Measurements from ENCODE around the gene FAM98C. TPM values are rescaled to one million over a fixed set of nuclear protein-coding genes. Genes with fewer than 3 reads are reported as not detected.

Gene FAM98C
- total and polyA plus RNA-seq, 2 of the 13 experiments (the other 11 are each of a cell fraction or from before 2014, with no cell fraction given): 10.0 to 11.5 TPM

- BruUV-seq (replicated peaks): no TSS peak
- DNase-seq (ENCODE audit: low spot score) (no peak), FAIRE-seq (no peak), ATAC-seq (no peak)
- H3K79me2 ChIP-seq (ENCODE audit: insufficient read depth, low read length): no peaks in the 10 kb centered on the region
- H3K36me3 ChIP-seq (replicated peaks in 1 of 2; ENCODE audit: control insufficient read depth in 1 of 2, insufficient read depth in 2 of 2, low read length in 2 of 2): no peaks in the 10 kb centered on the region
- no peak overlapping the region for H3K4me3 ChIP-seq (replicated peaks in 1 of 3; ENCODE audit: insufficient read depth in 1 of 3, low read depth in 2 of 3, low read length in 3 of 3)
- ChIA-PET POLR2A (no interaction called here), CTCF (ENCODE audit: low intra/inter-chr PET ratio, low total read pairs) (no interaction called here)
- WGBS (ENCODE audit: low lambda C conversion rate): 17% methylated on average over 8 of the region's 8 CpGs
- intact Hi-C loops (cut with micrococcal nuclease; ENCODE audit: unreplicated experiment): no loop called here
- TF ChIP-seq NCOR1 (IDR thresholded peaks at IDR 0.05; ENCODE audit: borderline replicate concordance, low read length): no peak
- no peak for TF ChIP-seq TAF15 (IDR thresholded peaks at IDR 0.05; ENCODE audit: low read depth, low read length, poor library complexity, severe bottlenecking)
- TF ChIP-seq KAT7 (CRISPR knock-in tag; IDR thresholded peaks at IDR 0.05; ENCODE audit: borderline replicate concordance): no peak
- no peak for TF ChIP-seq TP53 (CRISPR knock-in tag; conservative IDR thresholded peaks at IDR 0.05)
- TF ChIP-seq YY1 (IDR thresholded peaks at IDR 0.05; ENCODE audit: insufficient read depth, insufficient replicate concordance, low read depth, low read length): no peak
- in situ Hi-C loops (cut with HindIII; ENCODE audit: extremely low pct_ligation_motif_present, low pct_unique_long_range_greater_than_20kb): no loop called here
- peaks cover 2 to 16% of the 10 kb centered on the region in 2 experiments; a peak in 4 of 5 replicates for H3K27me3 ChIP-seq (ENCODE audit: control insufficient read depth in 1 of 2, insufficient read depth in 2 of 2, low read length in 2 of 2)
- no peaks in the 10 kb centered on the region for H3K9me3 ChIP-seq (ENCODE audit: low read length)
- H3K27ac ChIP-seq (ENCODE audit: extremely low read length, insufficient read depth, low read length): no peak overlapping the region
- H3K4me1 ChIP-seq (ENCODE audit: insufficient read depth, low read length): no peaks in the 10 kb centered on the region
- H3K4me2 ChIP-seq (ENCODE audit: low read depth, low read length): no peak overlapping the region
- H2AFZ ChIP-seq (ENCODE audit: low read length): no peak overlapping the region
- no peak overlapping the region for H3K9ac ChIP-seq (ENCODE audit: insufficient read depth, low read depth, low read length)
- H4K20me1 ChIP-seq (ENCODE audit: insufficient read depth, low read length): no peaks in the 10 kb centered on the region
Measured at GRCh38 chr19:38451036-38451435, 48.1 kb downstream of the FAM98C start.

GRCh38 chr19:38451629-38452028 is 48.7 kb downstream of the FAM98C start:
- Histone ChIP-seq H3K27ac (ENCODE audit: extremely low read length, insufficient read depth, low read length) (no peak overlapping the region), H2AFZ (ENCODE audit: low read length) (no peak overlapping the region), H3K9ac (ENCODE audit: insufficient read depth, low read depth, low read length) (no peak overlapping the region), H3K4me2 (ENCODE audit: low read depth, low read length) (no peak overlapping the region), H4K20me1 (ENCODE audit: insufficient read depth, low read length) (no peaks in the 10 kb centered on the region), H3K9me3 (ENCODE audit: low read length) (no peaks in the 10 kb centered on the region), H3K4me3 (replicated peaks in 1 of 3; ENCODE audit: insufficient read depth in 1 of 3, low read depth in 2 of 3, low read length in 3 of 3) (no peak overlapping the region), H3K4me1 (ENCODE audit: insufficient read depth, low read length) (no peaks in the 10 kb centered on the region), H3K27me3 (ENCODE audit: control insufficient read depth in 1 of 2, insufficient read depth in 2 of 2, low read length in 2 of 2) (peaks cover 2 to 12% of the 10 kb centered on the region in 2 experiments; a peak in 4 of 5 replicates), H3K36me3 (replicated peaks in 1 of 2; ENCODE audit: control insufficient read depth in 1 of 2, insufficient read depth in 2 of 2, low read length in 2 of 2) (no peaks in the 10 kb centered on the region), H3K79me2 (ENCODE audit: insufficient read depth, low read length) (no peaks in the 10 kb centered on the region)
- ChIA-PET CTCF (ENCODE audit: low intra/inter-chr PET ratio, low total read pairs) (no interaction called here), POLR2A (no interaction called here)
- WGBS (ENCODE audit: low lambda C conversion rate): 33% methylated on average over 3 of the region's 9 CpGs
- ATAC-seq (peak; percentile 43), DNase-seq (ENCODE audit: low spot score) (no peak), FAIRE-seq (no peak)
- in situ Hi-C loops (cut with HindIII; ENCODE audit: extremely low pct_ligation_motif_present, low pct_unique_long_range_greater_than_20kb) (no loop called here), intact Hi-C loops (cut with micrococcal nuclease; ENCODE audit: unreplicated experiment) (no loop called here)
- no TSS peak for BruUV-seq (replicated peaks)
- no peak for TF ChIP-seq CEBPB (IDR thresholded peaks at IDR 0.05; ENCODE audit: borderline replicate concordance, low read depth, low read length)
- TF ChIP-seq ZNF589 (CRISPR knock-in tag; conservative IDR thresholded peaks at IDR 0.05): no peak
- no peak for TF ChIP-seq RXRB (CRISPR knock-in tag; IDR thresholded peaks at IDR 0.05; ENCODE audit: borderline replicate concordance)
- no peak for TF ChIP-seq MYNN (CRISPR knock-in tag; IDR thresholded peaks at IDR 0.05; ENCODE audit: low read depth)
- TF ChIP-seq ZNF17 (CRISPR knock-in tag; IDR thresholded peaks at IDR 0.05): no peak
- no peak for TF ChIP-seq ZNF629 (CRISPR knock-in tag; conservative IDR thresholded peaks at IDR 0.05)
- TF ChIP-seq GTF3A (CRISPR knock-in tag; conservative IDR thresholded peaks at IDR 0.05): no peak
- TF ChIP-seq SNRNP70 (IDR thresholded peaks at IDR 0.05; ENCODE audit: low read depth, low read length): no peak
- no peak for TF ChIP-seq PLRG1 (conservative IDR thresholded peaks at IDR 0.05)
- no peak for TF ChIP-seq KMT2B (CRISPR knock-in tag; IDR thresholded peaks at IDR 0.05)
- TF ChIP-seq JUNB (CRISPR knock-in tag; IDR thresholded peaks at IDR 0.05; ENCODE audit: borderline replicate concordance): no peak
- no peak for TF ChIP-seq PHF5A (CRISPR knock-in tag; IDR thresholded peaks at IDR 0.05; ENCODE audit: low read depth, unreplicated experiment)
- no peak for TF ChIP-seq ZNF775 (CRISPR knock-in tag; IDR thresholded peaks at IDR 0.05; ENCODE audit: borderline replicate concordance)
- no peak for TF ChIP-seq ZNF333 (CRISPR knock-in tag; IDR thresholded peaks at IDR 0.05; ENCODE audit: borderline replicate concordance)
- no peak for TF ChIP-seq MBNL3 (CRISPR knock-in tag; conservative IDR thresholded peaks at IDR 0.05)
- no peak for TF ChIP-seq ZNF800 (CRISPR knock-in tag; IDR thresholded peaks at IDR 0.05)
